K562 (cell line): ENCODE measurements around the gene CELA3A. TPM values are rescaled to one million over a fixed set of nuclear protein-coding genes. Genes with fewer than 3 reads are reported as not detected.
A peak's percentile ranks its signal among the peaks of the same experiment; 100 is the strongest.

ENCODE experiments used
- BRF1 ChIP-seq: IDR thresholded peaks from 3 replicates; pipeline ENCODE4 v1.6.1; 2011; ENCODE audit warnings: borderline replicate concordance, mild to moderate bottlenecking; ENCODE audit not compliant: insufficient read length; ENCODE audit errors: extremely low read depth
- DMBX1 ChIP-seq: fragments of 250-450 bp; sonication (Bioruptor Pico); IDR thresholded peaks from 2 replicates; pipeline ENCODE4 v1.8.0; 2022; ENCODE audit warnings: inconsistent platforms, mild to moderate bottlenecking, moderate library complexity, borderline replicate concordance
- MECOM ChIP-seq: fragments of 250-450 bp; sonication (Bioruptor Pico); IDR thresholded peaks from 2 replicates; pipeline ENCODE4 v1.8.0; 2022; ENCODE audit warnings: inconsistent platforms
- NR4A1 ChIP-seq, 2 experiments: fragments of 250-450 bp in 1 of 2; fragments of 450-650 bp in 1 of 2; sonication (Bioruptor Pico) in 1 of 2; IDR thresholded peaks; 2 replicates each; pipeline versions ENCODE4 v1.4.0 to v1.6.1; 2016 to 2020; ENCODE audit warnings: mild to moderate bottlenecking in 2 of 2, missing compliant biosample characterization in 1 of 2, missing genetic modification characterization in 1 of 2, moderate library complexity in 1 of 2
- POLR2A ChIP-seq: fragments of 450-650 bp; conservative IDR thresholded peaks from 2 replicates; pipeline ENCODE4 v1.6.1; 2016
- SAP30 ChIP-seq: fragments of 200-600 bp; sonication (generic); IDR thresholded peaks from 2 replicates; pipeline ENCODE4 v1.6.1; 2012; ENCODE audit warnings: borderline replicate concordance, low read depth, mild to moderate bottlenecking, moderate library complexity, low read length, control low read depth, inconsistent platforms; ENCODE audit not compliant: insufficient read depth, poor library complexity, severe bottlenecking
- SMARCC2 ChIP-seq: fragments of 450-650 bp; IDR thresholded peaks from 2 replicates; pipeline ENCODE4 v1.6.1; 2017; ENCODE audit warnings: antibody characterized with exemption, moderate library complexity, mild to moderate bottlenecking, low read depth
- SPI1 ChIP-seq: IDR thresholded peaks from 2 replicates; pipeline ENCODE4 v1.6.1; 2011; ENCODE audit warnings: low read depth, low read length, control low read depth, borderline replicate concordance
- TEAD4 ChIP-seq, 2 experiments: sonication (generic) in 1 of 2; formaldehyde crosslinking in 1 of 2; IDR thresholded peaks; 2 replicates each; pipeline versions ENCODE4 v1.6.1 to v1.8.0; 2012 to 2022; ENCODE audit warnings: borderline replicate concordance in 1 of 2, inconsistent platforms in 1 of 2, low read length in 1 of 2, mild to moderate bottlenecking in 1 of 2, missing genetic modification reagents in 1 of 2
- THRAP3 ChIP-seq: fragments of 450-650 bp; IDR thresholded peaks from 2 replicates; pipeline ENCODE4 v1.6.1; 2016; ENCODE audit warnings: mild to moderate bottlenecking, inconsistent platforms, borderline replicate concordance
- TRIM28 ChIP-seq: fragments of 450-650 bp; IDR thresholded peaks from 2 replicates; pipeline ENCODE4 v1.6.1; 2017
- ZNF12 ChIP-seq: sonication (generic); formaldehyde crosslinking; IDR thresholded peaks from 2 replicates; pipeline ENCODE4 v1.4.0; 2020; ENCODE audit warnings: mild to moderate bottlenecking, missing genetic modification reagents
- polyA plus RNA-seq, 8 experiments: library from polyadenylated mRNA; depleted of rRNA in 4 of 8; stranded (reverse) in 5 of 8; unstranded in 3 of 8; fragments of >200 nt; fragmentation: Nextera tagmentation in 2 of 8; fragmentation: Illumina TruSeq in 1 of 8; extraction: Ambion mirVana in 2 of 8; extraction: Trizol in 1 of 8; gene quantifications; 2 replicates each; pipeline versions ENCODE4 v1.2.1 to v1.2.3, GENCODE V29; 2011 to 2014; ENCODE audit warnings: inconsistent platforms in 1 of 8, missing spikeins in 1 of 8
- total RNA-seq, 7 experiments: library from RNA; depleted of rRNA in 6 of 7; stranded (reverse); fragments of >200 nt in 6 of 7; fragmentation: Illumina TruSeq in 2 of 7; extraction: Trizol in 2 of 7; gene quantifications; 2 replicates each; pipeline versions ENCODE4 v1.2.1 to v1.2.3, GENCODE V29; 2011 to 2021; ENCODE audit warnings: low replicate concordance in 1 of 7
- TF ChIP-seq, protein P1 (sequence below): fragments of 250-450 bp; sonication (Bioruptor Pico); IDR thresholded peaks from 2 replicates; pipeline ENCODE4 v1.8.0; 2021; ENCODE audit warnings: moderate library complexity, mild to moderate bottlenecking, inconsistent platforms
- TF ChIP-seq, protein P2 (sequence below): sonication (generic); formaldehyde crosslinking; IDR thresholded peaks from 2 replicates; pipeline ENCODE4 v1.8.0; 2022; ENCODE audit warnings: missing genetic modification reagents, mild to moderate bottlenecking, moderate library complexity, borderline replicate concordance
- TF ChIP-seq, protein P3 (sequence below), 2 experiments: IDR thresholded peaks; 2 replicates each; pipeline ENCODE4 v1.6.1; 2011; ENCODE audit warnings: borderline replicate concordance in 1 of 2, control low read depth in 1 of 2, low read depth in 1 of 2, low read length in 1 of 2, mild to moderate bottlenecking in 1 of 2, mixed read lengths in 1 of 2, moderate library complexity in 1 of 2; ENCODE audit not compliant: insufficient read depth in 1 of 2, insufficient read length in 1 of 2, poor library complexity in 1 of 2, severe bottlenecking in 1 of 2; ENCODE audit errors: extremely low read depth in 1 of 2
- TF ChIP-seq, protein P4 (sequence below): fragments of 450-650 bp; IDR thresholded peaks from 2 replicates; pipeline ENCODE4 v1.6.1; 2017; ENCODE audit warnings: antibody characterized with exemption, mild to moderate bottlenecking
- TF ChIP-seq, protein P5 (sequence below), 2 experiments: fragments of 450-650 bp; IDR thresholded peaks; 2 replicates each; pipeline ENCODE4 v1.6.1; 2016

CELA3A gene
- total and polyA plus RNA-seq, 9 of the 15 experiments (the other 6 are each of a cell fraction or from before 2014, with no cell fraction given), result 5.4 TPM; not detected in 8

DNA sequence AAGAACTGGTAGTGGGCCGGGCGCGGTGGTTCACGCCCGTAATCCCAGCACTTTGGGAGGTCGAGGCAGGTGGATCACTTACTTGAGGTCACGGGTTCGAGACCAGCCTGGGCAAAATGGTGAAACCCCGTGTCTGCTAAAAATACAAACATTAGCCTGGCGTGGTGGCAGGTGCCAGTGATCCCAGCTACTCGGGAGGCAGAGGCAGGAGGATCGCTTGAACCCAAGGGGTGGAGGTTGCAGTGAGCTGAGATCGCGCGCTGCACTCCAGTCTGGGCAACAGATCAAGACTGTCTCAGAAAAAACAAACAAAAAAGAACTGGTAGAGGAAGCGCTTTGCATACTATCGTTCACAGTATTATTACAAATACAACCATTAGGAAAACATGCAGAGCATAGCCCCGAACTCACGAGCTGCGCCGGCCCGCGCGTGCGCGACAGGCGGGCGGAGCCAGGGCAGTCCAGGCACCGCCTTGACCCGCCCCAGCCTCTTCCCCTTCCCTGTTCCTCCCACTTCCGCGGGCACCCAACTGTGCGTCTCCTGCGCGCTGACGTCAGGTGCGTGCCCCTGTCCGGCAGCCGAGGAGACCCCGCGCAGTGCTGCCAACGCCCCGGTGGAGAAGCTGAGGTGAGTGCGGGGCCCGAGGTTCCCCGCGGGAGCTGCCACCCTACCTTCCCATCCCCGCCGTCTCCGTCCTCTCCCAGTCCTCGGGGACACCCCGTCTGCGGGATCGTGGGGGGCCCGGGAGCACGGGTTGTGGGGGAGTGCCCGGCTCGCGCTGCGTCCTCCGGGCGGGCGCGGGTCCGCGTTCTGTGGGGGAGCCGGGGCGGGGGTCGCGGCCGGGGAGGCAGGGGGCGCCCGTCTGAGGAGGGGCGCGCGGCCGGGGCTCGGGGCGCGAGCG lies 50.9 kb downstream of the CELA3A start, which contains the start of gene CDC42 (continued):
- TF ChIP-seq, protein P1, sequence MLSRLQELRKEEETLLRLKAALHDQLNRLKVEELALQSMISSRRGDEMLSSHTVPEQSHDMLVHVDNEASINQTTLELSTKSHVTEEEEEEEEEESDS (CRISPR knock-in tag), result no peak
- TF ChIP-seq, protein P2, sequence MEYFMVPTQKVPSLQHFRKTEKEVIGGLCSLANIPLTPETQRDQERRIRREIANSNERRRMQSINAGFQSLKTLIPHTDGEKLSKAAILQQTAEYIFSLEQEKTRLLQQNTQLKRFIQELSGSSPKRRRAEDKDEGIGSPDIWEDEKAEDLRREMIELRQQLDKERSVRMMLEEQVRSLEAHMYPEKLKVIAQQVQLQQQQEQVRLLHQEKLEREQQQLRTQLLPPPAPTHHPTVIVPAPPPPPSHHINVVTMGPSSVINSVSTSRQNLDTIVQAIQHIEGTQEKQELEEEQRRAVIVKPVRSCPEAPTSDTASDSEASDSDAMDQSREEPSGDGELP, result peak; percentile 86
- TF ChIP-seq, protein P3, sequence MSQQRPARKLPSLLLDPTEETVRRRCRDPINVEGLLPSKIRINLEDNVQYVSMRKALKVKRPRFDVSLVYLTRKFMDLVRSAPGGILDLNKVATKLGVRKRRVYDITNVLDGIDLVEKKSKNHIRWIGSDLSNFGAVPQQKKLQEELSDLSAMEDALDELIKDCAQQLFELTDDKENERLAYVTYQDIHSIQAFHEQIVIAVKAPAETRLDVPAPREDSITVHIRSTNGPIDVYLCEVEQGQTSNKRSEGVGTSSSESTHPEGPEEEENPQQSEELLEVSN (IDR thresholded peaks at IDR 0.05; ENCODE audit: borderline replicate concordance in 1 of 2, extremely low read depth in 1 of 2, insufficient read depth in 1 of 2, insufficient read length in 1 of 2, low read depth in 1 of 2, low read length in 1 of 2, poor library complexity in 1 of 2, severe bottlenecking in 1 of 2), result peak; percentile 21 to 31
- TF ChIP-seq, protein P4, sequence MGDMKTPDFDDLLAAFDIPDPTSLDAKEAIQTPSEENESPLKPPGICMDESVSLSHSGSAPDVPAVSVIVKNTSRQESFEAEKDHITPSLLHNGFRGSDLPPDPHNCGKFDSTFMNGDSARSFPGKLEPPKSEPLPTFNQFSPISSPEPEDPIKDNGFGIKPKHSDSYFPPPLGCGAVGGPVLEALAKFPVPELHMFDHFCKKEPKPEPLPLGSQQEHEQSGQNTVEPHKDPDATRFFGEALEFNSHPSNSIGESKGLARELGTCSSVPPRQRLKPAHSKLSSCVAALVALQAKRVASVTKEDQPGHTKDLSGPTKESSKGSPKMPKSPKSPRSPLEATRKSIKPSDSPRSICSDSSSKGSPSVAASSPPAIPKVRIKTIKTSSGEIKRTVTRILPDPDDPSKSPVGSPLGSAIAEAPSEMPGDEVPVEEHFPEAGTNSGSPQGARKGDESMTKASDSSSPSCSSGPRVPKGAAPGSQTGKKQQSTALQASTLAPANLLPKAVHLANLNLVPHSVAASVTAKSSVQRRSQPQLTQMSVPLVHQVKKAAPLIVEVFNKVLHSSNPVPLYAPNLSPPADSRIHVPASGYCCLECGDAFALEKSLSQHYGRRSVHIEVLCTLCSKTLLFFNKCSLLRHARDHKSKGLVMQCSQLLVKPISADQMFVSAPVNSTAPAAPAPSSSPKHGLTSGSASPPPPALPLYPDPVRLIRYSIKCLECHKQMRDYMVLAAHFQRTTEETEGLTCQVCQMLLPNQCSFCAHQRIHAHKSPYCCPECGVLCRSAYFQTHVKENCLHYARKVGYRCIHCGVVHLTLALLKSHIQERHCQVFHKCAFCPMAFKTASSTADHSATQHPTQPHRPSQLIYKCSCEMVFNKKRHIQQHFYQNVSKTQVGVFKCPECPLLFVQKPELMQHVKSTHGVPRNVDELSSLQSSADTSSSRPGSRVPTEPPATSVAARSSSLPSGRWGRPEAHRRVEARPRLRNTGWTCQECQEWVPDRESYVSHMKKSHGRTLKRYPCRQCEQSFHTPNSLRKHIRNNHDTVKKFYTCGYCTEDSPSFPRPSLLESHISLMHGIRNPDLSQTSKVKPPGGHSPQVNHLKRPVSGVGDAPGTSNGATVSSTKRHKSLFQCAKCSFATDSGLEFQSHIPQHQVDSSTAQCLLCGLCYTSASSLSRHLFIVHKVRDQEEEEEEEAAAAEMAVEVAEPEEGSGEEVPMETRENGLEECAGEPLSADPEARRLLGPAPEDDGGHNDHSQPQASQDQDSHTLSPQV, result peak; percentile 67
- TF ChIP-seq TEAD4 (IDR thresholded peaks at IDR 0.05; ENCODE audit: low read length) (no peak; the same call in 1 of the 2 replicates), TEAD4 (CRISPR knock-in tag; IDR thresholded peaks at IDR 0.05; ENCODE audit: borderline replicate concordance) (no peak), NR4A1 (CRISPR knock-in tag; IDR thresholded peaks at IDR 0.05) (0 out of 2 replicates have a peak, but pooled peaks have one; percentile 13), NR4A1 (tag; IDR thresholded peaks at IDR 0.05) (no peak), THRAP3 (no peak), SPI1 (peak; percentile 95), ZNF12 (CRISPR knock-in tag) (peak; percentile 42; the same call in 1 of the 2 replicates), BRF1 (no peak), SMARCC2 (no peak), SAP30 (no peak), TRIM28 (0 out of 2 replicates have a peak, but pooled peaks have one; percentile 39), DMBX1 (CRISPR knock-in tag) (no peak), POLR2A (peak; percentile 96), MECOM (no peak)
- TF ChIP-seq, protein P5, sequence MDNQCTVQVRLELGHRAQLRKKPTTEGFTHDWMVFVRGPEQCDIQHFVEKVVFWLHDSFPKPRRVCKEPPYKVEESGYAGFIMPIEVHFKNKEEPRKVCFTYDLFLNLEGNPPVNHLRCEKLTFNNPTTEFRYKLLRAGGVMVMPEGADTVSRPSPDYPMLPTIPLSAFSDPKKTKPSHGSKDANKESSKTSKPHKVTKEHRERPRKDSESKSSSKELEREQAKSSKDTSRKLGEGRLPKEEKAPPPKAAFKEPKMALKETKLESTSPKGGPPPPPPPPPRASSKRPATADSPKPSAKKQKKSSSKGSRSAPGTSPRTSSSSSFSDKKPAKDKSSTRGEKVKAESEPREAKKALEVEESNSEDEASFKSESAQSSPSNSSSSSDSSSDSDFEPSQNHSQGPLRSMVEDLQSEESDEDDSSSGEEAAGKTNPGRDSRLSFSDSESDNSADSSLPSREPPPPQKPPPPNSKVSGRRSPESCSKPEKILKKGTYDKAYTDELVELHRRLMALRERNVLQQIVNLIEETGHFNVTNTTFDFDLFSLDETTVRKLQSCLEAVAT (IDR thresholded peaks at IDR 0.05), result peak in 1 of 2 experiments; percentile 90; a peak in 3 of 4 replicates
